Measurements from ENCODE around the gene CEACAM3.
"Not testable (repeated sequence)": the region's sequence is repeated elsewhere in the genome, so short reads cannot be mapped to it uniquely, and the experiment has no call there.

Gene CEACAM3

DNA sequence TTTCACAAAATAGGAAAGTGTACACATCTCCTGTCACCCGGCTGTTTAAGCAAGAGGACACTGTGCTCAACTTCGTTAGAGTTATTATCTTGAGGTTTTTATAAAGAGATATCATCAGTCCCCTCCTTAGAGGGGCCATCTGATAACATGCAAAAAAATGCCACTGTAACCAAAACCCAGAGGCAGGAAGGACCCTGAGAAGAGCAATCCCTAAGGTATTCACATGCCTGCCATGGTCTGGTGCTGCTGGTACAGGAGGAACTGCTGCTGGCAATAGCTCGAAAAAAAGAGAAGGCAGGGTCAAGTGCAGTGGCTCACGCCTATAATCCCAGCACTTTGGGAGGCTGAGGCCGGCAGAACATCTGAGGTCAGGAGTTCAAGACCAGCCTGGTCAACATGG lies 12.8 kb upstream of the CEACAM3 start:
- no peak for DNase-seq (ENCODE audit: low read depth)
- H3K4me3 ChIP-seq (ENCODE audit: low read length), result no peak overlapping the region
- TF ChIP-seq, protein P1, sequence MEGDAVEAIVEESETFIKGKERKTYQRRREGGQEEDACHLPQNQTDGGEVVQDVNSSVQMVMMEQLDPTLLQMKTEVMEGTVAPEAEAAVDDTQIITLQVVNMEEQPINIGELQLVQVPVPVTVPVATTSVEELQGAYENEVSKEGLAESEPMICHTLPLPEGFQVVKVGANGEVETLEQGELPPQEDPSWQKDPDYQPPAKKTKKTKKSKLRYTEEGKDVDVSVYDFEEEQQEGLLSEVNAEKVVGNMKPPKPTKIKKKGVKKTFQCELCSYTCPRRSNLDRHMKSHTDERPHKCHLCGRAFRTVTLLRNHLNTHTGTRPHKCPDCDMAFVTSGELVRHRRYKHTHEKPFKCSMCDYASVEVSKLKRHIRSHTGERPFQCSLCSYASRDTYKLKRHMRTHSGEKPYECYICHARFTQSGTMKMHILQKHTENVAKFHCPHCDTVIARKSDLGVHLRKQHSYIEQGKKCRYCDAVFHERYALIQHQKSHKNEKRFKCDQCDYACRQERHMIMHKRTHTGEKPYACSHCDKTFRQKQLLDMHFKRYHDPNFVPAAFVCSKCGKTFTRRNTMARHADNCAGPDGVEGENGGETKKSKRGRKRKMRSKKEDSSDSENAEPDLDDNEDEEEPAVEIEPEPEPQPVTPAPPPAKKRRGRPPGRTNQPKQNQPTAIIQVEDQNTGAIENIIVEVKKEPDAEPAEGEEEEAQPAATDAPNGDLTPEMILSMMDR (IDR thresholded peaks at IDR 0.05; ENCODE audit: insufficient read depth, low read depth, low read length, missing control alignments), result no peak

DNA sequence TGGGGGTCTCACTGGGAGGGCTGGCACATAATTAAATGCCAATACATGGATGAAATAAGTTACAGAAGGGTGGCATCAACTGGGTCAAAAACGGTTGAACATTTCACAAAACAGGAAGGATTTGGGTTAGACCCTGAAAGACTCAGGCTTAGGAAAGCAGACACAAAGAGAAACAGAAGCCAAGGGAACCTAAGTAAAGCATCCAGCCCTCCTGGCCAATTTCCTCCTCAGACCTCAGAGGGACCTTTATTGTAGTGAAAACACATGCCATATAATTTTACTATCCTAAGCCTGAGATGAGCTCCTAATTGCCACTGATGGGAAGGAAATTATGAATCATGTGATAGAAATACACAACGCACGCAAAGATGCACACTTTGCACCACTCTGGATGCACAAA lies 12.1 kb upstream of the CEACAM3 start:
- TF ChIP-seq, protein P1 (IDR thresholded peaks at IDR 0.05; ENCODE audit: insufficient read depth, low read depth, low read length, missing control alignments), result no peak
- H3K4me3 ChIP-seq (ENCODE audit: low read length), result no peak overlapping the region
- no peak for DNase-seq (ENCODE audit: low read depth)

DNA sequence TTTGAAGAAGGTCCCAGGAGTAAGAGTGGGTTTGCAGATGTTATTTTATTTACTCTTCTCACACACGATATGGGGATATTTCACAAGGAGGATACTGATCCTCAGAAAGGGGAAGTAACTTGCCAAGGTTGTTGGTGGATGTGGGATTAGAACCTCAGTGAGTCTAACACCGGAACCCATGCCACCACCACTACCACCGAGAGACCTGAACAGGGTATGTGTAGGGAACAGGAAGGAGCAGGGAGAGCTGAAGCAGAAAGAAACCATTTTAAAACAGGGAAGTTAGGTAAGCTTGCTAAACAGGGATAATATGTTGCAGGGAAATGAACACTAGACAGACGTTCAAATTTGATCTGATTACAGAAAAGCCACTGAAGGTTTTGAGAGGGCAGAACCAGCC lies 11.6 kb upstream of the CEACAM3 start:
- no peak for DNase-seq (ENCODE audit: low read depth)
- no peak overlapping the region for H3K4me3 ChIP-seq (ENCODE audit: low read length)
- TF ChIP-seq, protein P1 (IDR thresholded peaks at IDR 0.05; ENCODE audit: insufficient read depth, low read depth, low read length, missing control alignments), result no peak

DNA sequence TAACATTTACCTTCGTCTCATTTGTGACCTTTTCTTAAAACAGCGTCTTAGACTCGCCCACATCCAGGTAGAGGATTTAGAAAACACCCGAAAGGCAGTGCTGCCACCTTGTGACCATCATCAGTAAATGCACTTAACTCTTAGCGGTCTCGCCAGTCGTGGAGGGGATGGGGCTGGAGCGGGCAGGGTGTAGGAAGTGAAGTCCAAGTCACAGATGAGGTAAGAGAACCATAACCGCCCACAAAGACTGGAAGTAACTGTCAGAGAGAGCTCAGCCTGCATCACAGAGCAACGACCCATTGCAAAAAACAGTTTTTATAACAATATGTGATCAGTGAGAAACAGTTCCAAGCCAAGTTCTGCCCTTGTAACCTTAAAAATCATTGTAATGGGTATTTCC lies 10.7 kb upstream of the CEACAM3 start:
- H3K4me3 ChIP-seq (ENCODE audit: low read length), result no peak overlapping the region
- peak; percentile 87 for DNase-seq (ENCODE audit: low read depth)
- TF ChIP-seq, protein P1 (IDR thresholded peaks at IDR 0.05; ENCODE audit: insufficient read depth, low read depth, low read length, missing control alignments), result peak; percentile 90

DNA sequence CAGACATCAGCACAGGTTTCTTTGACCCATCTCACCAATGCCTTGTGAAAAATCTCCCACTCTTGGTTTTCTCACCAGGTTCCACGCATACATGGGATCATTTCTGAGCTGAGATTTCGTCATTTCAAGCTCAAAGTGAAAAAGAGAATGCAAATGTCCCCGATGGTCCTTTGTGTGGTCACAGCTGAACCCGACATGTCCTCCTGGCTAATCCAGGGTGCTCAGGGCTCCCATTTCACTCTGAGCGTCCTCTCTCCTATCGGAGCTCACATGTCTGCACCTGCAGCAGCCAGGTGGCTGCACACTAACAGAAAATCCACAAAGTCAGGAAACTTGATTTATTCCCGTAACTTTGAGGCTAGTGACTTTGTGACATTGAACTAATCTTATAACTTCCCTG lies 9.3 kb upstream of the CEACAM3 start:
- H3K4me3 ChIP-seq (ENCODE audit: low read length), result no peak overlapping the region

DNA sequence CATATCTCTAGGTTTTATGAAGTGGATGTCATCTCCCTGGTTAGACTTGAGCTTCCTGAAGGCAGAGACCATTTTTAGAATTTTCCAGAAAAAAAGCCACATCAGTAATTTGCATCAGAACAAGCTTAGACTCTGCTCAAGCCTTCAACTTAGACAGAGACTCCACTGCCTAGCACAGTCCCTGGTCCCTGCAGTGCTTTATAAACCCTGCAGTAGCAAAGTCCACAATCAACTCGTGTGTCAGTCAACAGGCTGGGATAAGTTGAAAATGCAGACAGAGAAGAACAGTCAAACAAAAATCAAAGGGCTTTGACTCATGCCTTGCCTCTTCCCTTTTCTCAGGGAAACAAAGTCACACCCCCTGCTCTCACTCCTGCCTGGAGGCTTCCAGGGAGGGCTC lies 7.9 kb upstream of the CEACAM3 start:
- not testable (repeated sequence) for H3K4me3 ChIP-seq (ENCODE audit: low read length); DNase-seq (ENCODE audit: low read depth)

More for the DNA sequence above, 9.3 kb upstream of the CEACAM3 start:
- TF ChIP-seq, protein P1 (IDR thresholded peaks at IDR 0.05; ENCODE audit: insufficient read depth, low read depth, low read length, missing control alignments), result no peak
- DNase-seq (ENCODE audit: low read depth), result no peak

DNA sequence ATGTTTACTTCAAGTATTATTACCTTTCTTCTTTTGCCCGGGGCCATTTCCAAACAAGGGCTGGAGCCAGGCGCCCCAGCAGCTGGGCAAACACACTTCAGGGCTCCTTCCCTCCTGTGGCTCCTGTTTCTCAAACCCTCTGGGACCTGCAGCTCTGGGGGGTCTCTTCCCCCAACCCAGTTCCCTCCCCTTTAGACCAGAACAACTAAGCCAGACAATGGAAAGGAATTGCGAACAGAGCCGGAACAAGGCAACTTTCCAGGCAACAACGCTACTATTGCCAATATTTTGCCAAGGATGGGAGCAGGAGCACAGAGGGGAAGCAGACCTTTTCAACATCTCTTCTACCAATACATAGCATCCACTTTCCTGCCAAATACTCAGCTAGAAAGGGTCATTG lies 7.3 kb upstream of the CEACAM3 start:
- not testable (repeated sequence) for H3K4me3 ChIP-seq (ENCODE audit: low read length); DNase-seq (ENCODE audit: low read depth)

DNA sequence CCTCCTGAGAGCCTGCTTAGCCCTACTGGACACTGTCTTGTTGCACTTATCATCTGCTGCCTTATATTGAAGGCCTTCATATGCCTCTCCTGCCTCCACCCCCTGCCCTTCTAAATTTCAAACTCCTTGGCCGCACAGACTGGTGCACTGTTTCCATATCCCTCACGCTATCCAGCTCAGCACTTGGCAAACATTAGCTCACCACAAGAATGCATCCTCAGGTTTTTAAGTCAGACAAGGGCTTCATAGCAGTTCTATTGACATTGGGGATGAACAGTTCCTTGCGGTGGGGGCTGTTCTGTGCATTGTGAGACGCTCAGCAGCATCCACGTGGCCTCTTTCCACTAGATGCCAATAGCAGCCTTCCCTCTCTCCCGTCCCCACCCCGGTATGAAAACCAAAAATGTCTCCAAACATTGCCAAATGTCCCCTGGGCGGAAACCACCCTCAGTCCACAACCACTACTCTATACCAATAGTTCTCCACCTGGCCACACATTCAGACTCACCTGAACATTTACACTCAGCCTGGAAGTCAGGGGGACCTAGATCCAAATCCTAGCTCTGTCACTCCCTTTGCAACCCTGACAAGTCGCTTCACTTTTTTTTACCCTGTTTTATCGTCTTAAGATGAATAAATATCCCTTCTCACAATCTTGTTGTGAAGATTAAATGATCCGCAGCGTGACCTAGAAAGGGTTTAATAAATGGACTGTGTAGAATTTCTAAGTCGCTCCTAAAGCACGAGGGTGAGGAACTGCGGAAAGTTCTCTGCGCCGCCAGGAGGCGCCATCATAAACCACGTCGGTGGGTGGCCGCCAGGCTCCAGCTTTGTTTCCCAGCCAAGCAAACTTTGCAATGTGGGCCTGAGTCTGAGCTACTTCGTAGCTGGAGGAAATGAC lies 3.6 kb upstream of the CEACAM3 start:
- DNase-seq (ENCODE audit: low read depth), result peak; percentile 58
- no peak overlapping the region for H3K4me3 ChIP-seq (ENCODE audit: low read length)
- TF ChIP-seq, protein P1 (IDR thresholded peaks at IDR 0.05; ENCODE audit: insufficient read depth, low read depth, low read length, missing control alignments), result peak; percentile 75
